Activated gamma-delta T cell treated with Interleukin-2 at 50 U/mL for 16 hours (primary cell): ENCODE data around the gene P2RY2.
"Not testable (repeated sequence)": the region's sequence is repeated elsewhere in the genome, so short reads cannot be mapped to it uniquely, and the experiment has no call there.

ENCODE experiments used
- DNase-seq: peaks from one replicate; pipeline ENCODE4 v3.0.0-alpha.2; 2020

Gene P2RY2

DNA sequence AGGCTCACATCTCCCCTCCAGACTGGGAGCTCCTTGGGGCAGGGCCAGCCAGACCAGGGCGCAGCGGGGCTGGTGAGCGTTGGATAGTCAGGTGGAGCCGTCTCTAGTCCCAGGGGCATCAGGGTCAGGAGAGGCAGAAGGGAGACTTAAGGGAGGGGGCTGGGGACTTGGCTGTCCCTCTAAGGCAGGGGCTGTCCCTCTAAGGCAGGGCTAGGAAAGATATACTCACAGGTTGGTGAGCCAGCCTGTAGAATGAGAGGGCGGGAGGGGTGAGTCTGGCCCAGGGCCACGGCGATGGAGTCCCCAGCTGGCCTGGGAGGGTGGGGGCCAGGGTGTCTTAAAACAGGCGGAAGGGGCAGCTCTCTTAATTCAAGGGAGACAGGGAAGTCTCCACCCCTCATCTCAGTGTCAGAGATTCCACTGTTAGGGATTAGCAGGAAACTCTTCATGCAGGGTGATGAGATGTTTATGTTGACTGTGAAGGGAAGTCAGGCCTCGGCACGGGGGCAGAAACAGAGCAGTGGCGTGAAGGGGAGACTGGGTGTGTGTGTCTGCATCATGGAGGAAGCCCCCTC, 11.3 kb downstream of the P2RY2 start:
- no peak for DNase-seq

GRCh38 chr11:73229896-73230875, 12.1 kb downstream of the P2RY2 start:
- no peak for DNase-seq

- no peak for DNase-seq
Measured at GRCh38 chr11:73230931-73231330, 12.8 kb downstream of the P2RY2 start.

DNA sequence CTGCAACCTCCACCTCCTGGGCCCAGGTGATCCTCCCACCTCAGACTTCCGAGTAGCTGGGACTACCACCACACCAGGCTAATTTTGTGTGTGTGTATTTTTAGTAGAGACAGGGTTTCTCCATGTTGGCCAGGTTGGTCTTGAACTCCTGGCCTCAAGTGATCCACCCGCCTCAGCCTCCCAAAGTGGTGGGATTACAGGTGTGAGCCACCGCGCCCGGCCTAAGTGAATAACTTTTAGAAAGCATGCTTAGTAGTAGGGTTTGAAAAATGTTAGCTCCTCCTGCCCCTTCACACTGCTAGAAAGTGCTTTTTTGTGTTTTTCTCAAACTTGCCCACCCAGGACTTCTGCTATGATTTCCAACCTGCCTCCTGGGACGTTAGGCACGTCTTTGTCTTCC, 14.4 kb downstream of the P2RY2 start:
- DNase-seq, result not testable (repeated sequence)

DNA sequence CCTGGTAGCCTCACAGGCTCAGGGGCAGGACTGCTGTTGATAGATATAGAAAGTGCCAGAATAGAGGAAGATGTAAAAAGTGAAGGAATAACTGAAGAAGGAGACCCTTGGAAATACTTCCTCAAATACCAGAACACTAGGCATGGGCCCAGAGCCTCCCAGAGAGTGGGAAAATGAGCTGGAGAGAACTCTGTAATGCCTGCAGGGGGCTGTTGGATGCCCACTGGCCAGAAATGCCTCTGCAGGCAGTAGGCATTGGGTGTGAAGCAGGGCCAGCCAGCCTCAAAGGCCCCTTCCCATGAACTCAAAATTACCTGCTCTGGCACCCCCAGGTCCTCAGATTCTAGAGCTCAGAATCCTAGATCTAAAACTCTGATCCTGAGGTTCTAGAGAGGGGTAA, 15.1 kb downstream of the P2RY2 start:
- DNase-seq, result no peak

DNA sequence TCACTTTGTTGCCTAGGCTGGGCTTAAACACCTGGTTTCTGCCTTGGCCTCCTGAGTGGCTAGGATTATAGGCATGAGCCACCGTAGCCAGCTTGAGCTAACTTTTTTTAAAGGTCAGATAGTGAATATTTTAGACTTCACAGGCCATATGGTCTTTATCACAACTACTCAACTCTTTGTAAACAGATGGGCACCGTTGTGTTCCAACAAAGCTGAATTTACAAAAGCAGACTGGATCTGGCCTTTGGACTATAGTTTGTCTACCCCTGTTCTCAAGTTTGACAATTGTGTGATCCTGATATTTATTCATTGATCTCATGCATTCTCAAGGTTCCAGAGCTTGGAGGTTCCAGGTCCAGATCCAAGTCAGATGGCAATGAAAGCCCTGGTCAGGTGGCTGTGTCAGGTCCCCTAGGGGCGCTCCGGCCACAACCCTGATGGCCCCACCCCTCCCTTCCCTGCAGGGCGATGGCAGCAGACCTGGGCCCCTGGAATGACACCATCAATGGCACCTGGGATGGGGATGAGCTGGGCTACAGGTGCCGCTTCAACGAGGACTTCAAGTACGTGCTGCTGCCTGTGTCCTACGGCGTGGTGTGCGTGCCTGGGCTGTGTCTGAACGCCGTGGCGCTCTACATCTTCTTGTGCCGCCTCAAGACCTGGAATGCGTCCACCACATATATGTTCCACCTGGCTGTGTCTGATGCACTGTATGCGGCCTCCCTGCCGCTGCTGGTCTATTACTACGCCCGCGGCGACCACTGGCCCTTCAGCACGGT, 15.8 kb downstream of the P2RY2 start:
- DNase-seq, result no peak

DNA sequence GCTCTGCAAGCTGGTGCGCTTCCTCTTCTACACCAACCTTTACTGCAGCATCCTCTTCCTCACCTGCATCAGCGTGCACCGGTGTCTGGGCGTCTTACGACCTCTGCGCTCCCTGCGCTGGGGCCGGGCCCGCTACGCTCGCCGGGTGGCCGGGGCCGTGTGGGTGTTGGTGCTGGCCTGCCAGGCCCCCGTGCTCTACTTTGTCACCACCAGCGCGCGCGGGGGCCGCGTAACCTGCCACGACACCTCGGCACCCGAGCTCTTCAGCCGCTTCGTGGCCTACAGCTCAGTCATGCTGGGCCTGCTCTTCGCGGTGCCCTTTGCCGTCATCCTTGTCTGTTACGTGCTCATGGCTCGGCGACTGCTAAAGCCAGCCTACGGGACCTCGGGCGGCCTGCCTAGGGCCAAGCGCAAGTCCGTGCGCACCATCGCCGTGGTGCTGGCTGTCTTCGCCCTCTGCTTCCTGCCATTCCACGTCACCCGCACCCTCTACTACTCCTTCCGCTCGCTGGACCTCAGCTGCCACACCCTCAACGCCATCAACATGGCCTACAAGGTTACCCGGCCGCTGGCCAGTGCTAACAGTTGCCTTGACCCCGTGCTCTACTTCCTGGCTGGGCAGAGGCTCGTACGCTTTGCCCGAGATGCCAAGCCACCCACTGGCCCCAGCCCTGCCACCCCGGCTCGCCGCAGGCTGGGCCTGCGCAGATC, 16.5 kb downstream of the P2RY2 start:
- DNase-seq, result no peak

DNA sequence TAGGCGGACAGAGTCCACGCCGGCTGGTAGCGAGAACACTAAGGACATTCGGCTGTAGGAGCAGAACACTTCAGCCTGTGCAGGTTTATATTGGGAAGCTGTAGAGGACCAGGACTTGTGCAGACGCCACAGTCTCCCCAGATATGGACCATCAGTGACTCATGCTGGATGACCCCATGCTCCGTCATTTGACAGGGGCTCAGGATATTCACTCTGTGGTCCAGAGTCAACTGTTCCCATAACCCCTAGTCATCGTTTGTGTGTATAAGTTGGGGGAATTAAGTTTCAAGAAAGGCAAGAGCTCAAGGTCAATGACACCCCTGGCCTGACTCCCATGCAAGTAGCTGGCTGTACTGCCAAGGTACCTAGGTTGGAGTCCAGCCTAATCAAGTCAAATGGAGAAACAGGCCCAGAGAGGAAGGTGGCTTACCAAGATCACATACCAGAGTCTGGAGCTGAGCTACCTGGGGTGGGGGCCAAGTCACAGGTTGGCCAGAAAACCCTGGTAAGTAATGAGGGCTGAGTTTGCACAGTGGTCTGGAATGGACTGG, 17.2 kb downstream of the P2RY2 start:
- no peak for DNase-seq

GRCh38 chr11:73236205-73236765, 18.2 kb downstream of the P2RY2 start:
- no peak for DNase-seq

DNA sequence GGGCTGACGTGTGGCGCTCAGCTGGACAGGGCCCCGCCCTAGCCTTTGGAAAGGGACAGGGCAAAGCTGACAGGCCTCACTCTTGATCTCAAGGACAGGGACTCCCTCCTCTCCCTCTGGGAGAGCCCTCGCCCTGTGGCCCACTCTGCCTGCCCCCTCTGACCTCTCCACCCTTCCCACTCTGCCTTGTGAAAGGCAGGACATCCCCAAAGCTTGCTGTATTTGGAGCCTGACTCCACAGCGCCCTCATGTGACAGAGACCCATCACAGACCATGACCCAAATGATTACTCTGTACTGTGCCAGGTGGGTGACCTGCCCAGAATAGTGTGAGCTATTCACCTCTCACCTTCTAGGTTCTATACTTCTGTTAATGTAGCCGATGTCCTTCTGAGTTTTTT, 18.8 kb downstream of the P2RY2 start:
- no peak for DNase-seq

- DNase-seq, result no peak
Measured at GRCh38 chr11:73237471-73238290, 19.6 kb downstream of the P2RY2 start.

- no peak for DNase-seq
Measured at GRCh38 chr11:73239111-73239521, 21.0 kb downstream of the P2RY2 start.

DNA sequence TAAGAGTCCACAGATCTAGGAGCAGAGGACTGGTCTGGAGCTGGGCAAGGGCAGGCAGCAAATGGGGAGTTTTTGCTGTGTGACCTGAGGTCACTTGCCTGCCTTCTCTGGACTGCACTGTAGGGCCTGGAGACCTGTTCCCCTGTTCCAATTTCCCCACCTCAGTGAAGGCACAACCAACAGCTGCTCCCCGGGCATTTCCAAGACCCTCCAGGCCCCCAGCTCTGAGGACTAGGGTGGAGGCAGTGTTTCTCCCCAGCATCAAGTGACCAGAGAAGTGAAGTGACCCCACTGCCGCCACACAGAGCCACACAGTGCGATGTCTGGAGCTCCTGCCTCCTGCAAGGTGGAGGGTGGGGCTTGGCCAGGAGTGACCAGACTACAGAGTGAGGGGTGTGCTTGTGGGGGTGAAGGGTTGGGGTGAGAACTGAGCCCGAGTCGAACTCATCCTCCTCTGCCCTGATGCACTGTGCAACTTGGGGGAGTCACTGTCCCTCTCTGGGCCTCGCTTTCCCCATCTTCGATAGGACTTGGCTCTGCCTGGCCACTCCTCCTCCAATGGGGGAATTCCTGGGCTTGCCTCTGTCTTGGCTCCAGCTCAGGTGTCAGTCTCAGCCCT, 21.6 kb downstream of the P2RY2 start:
- DNase-seq, result no peak

DNA sequence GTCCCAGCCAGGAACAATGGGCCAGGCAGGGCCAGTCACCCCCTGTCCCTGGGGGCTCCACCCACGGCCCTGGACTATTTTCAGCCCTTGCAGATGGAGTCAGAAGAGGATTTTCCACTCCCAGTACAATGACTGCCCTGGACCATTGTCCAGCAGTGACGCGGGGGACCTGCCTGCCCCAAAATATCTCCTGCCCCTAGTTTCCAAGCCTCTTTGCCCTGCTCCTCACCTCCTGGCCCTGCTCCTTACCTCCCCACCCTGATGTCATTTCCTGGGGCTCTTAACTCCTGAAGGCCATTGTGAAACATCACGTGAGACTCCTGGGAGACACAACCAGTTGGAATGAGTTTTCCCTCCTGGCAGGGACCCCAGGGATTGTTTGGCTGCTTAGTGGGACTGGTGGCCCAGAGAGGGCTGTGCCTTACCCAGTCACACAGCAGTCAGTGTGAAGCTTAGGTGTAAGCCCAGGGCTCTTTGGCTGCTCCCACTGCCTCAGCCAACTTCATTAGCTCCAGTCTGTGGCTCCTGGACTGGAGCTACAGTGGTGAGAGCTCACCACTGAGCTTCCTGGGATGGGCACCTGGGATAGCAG, 22.2 kb downstream of the P2RY2 start:
- DNase-seq, result no peak

GRCh38 chr11:73241300-73241699, 23.2 kb downstream of the P2RY2 start:
- DNase-seq, result no peak

GRCh38 chr11:73242251-73243092, 24.4 kb downstream of the P2RY2 start:
- peak; percentile 67 for DNase-seq

GRCh38 chr11:73243093-73243485, 25.0 kb downstream of the P2RY2 start:
- no peak for DNase-seq

DNA sequence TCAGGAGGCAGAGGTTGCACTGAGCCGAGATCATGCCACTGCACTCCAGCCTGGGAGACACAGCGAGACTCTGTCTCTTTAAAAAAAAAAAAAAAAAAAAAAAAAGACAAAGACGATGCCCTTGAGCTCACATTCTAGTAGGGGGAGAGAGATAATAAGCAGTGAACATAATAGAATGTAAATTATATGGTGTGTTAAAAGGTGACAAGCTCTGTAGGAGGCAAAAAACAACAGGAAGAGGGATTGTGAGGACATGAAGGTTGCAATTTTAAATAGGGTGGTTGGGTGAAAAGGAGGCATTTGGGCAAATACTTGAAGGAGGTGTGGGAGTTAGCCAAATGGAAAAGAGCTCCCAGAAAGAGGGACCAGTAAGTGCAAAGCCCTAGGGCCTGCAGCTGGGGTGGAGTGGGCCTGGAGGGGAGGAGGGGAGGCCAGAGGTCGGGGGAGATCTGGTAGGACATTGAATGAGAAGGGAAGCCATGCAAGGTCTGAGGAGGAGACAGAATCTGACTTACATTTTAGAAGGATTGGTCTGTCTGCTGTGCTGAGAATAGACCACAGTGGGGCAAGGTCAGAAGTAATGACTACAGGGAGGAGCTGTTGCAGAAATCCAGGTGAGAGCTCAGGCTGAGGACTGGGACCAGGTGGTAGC, 26.6 kb downstream of the P2RY2 start:
- DNase-seq, result no peak

DNA sequence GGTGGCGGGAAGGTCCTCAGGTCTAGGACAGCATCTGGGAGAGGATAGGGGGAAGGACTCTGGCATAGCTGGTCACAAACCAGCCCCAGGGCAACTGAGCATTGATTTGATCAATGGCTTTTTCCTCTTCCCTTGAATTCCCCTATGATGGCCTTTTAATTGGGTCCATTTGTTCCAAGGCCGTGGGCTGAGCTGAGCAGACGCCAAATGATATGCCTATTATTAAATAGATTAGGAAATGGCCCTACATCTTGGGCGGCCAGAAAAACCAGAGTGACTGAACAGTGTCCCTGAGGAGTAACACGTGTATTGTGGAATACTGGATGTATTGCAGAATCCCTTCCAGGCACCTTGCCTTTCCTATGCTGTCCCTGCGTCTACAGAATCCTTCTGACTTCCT, 27.4 kb downstream of the P2RY2 start:
- no peak for DNase-seq
